Measurements from ENCODE around the gene FILIP1.

The FILIP1 gene

DNA sequence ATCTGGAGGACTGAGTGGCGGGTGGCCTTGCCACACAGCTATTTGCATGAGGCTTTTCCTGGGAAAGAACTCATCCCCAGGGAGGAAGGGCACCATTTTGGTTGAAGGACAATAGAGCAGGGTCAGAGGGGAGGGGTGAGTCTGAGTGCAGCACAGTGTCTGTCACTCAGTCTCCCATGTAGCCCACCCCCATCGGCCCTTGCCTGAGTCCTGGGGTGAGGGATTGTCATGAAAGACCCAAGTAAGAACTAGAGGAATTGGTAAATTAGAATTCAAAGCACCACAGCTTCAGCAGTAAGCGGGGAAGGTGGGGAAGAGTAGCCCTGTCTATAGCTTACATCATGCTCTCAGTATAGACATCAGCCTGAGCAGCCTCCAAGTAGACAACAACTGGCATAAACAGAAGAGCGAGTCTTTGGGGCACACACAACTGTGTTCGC, 118.6 kb downstream of the FILIP1 start:
- DNase-seq (ENCODE audit: low read depth) = no peak
- no peak overlapping the region for H3K4me3 ChIP-seq (ENCODE audit: control insufficient read depth, low read depth, low read length)
- TF ChIP-seq, protein P1, sequence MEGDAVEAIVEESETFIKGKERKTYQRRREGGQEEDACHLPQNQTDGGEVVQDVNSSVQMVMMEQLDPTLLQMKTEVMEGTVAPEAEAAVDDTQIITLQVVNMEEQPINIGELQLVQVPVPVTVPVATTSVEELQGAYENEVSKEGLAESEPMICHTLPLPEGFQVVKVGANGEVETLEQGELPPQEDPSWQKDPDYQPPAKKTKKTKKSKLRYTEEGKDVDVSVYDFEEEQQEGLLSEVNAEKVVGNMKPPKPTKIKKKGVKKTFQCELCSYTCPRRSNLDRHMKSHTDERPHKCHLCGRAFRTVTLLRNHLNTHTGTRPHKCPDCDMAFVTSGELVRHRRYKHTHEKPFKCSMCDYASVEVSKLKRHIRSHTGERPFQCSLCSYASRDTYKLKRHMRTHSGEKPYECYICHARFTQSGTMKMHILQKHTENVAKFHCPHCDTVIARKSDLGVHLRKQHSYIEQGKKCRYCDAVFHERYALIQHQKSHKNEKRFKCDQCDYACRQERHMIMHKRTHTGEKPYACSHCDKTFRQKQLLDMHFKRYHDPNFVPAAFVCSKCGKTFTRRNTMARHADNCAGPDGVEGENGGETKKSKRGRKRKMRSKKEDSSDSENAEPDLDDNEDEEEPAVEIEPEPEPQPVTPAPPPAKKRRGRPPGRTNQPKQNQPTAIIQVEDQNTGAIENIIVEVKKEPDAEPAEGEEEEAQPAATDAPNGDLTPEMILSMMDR (conservative IDR thresholded peaks at IDR 0.05; ENCODE audit: control insufficient read depth, insufficient read depth, low read depth, low read length) = no peak

DNA sequence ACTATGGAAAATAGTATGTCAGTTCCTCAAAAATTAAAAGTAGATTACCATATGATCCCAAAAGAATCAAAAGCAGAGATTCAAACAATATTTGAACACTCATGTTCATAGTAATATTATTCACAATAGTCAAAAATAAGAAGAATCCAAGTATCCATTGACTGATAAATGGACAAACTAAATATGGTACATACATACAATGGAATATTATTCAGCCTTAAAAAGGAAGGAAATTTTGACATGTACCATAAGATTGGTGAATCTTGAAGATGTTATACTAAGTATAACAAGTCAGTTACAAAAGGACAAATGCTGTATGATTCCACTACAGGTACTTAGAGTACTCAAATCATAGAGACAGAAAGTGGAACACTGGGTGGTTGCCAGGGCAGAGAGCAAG, 120.7 kb downstream of the FILIP1 start:
- DNase-seq (ENCODE audit: low read depth) = no peak
- TF ChIP-seq, protein P1 (conservative IDR thresholded peaks at IDR 0.05; ENCODE audit: control insufficient read depth, insufficient read depth, low read depth, low read length) = no peak

DNA sequence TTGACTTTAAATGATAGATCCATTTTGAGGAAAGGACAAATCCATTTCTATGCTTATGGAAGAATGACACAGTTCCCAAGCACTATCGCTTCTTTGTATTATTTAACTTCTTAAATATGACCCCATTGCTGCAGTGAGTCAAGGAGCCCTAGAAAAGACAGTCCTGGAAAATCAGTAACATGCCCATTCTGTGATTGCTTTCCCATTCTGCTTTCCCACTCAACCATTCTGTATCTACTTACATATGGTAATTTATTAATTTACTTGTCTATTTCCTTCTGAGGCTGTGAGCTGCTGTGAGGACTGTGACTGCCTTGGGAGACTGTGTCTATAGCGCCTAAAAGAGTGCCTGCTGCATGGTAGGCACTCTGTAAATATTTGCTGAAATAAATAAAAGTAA, 123.6 kb downstream of the FILIP1 start:
- no peak for DNase-seq (ENCODE audit: low read depth)
- TF ChIP-seq, protein P1 (conservative IDR thresholded peaks at IDR 0.05; ENCODE audit: control insufficient read depth, insufficient read depth, low read depth, low read length) = no peak

More for the DNA sequence above, 120.7 kb downstream of the FILIP1 start:
- H3K4me3 ChIP-seq (ENCODE audit: control insufficient read depth, low read depth, low read length) = no peak overlapping the region

DNA sequence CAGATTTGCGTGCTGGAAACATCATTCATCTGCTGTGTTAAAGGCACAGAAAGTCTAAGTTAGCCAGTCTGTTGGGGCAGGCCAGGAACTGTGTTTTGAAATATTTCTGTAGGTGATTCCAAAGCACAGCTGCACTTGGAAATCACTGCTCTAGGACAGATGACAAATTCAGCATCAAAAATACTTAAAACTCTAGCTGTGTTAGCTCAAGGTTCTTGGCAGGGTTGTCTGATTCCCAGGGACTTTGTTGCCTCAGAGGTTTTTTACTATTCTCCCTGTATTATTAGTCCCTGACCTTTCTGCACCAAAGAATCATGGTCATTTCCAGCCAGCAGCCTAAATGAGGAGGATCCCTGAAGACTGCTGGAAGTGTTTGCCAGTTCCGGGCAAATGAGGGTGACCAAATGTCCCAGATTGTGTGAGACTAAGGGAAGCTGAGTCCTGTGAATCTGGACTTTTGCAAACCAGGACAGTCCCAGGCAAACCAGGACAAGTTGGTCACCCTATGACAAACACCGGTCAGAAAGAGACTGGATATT, 124.7 kb downstream of the FILIP1 start:
- TF ChIP-seq, protein P1 (conservative IDR thresholded peaks at IDR 0.05; ENCODE audit: control insufficient read depth, insufficient read depth, low read depth, low read length) = no peak
- no peak overlapping the region for H3K4me3 ChIP-seq (ENCODE audit: control insufficient read depth, low read depth, low read length)
- DNase-seq (ENCODE audit: low read depth) = no peak

More for the DNA sequence above, 123.6 kb downstream of the FILIP1 start:
- H3K4me3 ChIP-seq (ENCODE audit: control insufficient read depth, low read depth, low read length) = no peak overlapping the region

DNA sequence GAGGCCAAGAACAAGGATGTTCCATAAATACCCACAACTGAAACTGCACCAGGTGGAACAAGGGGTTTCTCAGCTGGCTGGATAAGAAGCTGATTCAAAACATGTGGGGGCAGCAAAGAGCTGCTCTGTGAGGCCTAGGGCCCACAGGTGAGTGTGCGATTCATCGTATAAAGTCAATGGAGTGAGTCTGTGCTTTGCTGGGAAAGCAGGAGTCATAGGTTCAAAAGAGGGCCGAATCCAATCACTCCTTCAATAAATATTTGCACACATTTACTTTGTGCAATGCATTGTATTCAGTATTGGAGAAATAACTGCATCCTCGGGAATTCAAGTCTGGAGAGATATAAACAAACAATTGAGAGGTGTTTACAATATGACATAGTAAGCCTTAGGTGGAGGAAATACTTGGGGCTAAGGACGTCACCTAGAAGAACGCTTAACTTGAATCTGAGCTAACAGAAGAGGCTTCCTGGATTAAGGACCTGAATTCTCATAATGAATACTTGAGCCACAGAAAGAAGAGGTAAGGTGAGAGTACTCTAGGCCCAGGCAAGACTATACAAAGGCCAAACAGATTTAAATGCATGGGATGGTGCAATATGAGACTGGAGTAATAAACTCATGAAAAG, 125.3 kb downstream of the FILIP1 start:
- DNase-seq (ENCODE audit: low read depth) = peak; percentile 23
- no peak overlapping the region for H3K4me3 ChIP-seq (ENCODE audit: control insufficient read depth, low read depth, low read length)
- TF ChIP-seq, protein P1 (conservative IDR thresholded peaks at IDR 0.05; ENCODE audit: control insufficient read depth, insufficient read depth, low read depth, low read length) = peak; percentile 37

DNA sequence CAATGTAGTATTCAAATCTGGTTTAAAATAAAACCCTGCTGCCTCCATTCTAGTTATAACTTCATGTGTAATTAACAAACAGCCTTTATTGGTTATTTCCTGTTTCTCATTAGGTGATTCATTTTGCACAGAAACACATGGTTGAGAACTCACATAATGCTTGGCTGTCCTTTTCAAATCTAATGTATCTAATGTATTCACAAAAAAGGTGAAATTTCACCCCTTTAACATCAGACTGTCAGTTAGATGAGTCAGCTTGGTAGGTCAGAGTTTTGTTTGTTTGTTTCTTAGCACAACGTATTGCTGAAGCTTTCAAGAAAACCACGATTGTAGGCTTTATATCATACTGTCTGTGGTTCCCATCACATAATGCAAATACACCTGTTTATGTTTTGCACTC, 130.3 kb downstream of the FILIP1 start:
- TF ChIP-seq, protein P1 (conservative IDR thresholded peaks at IDR 0.05; ENCODE audit: control insufficient read depth, insufficient read depth, low read depth, low read length) = no peak
- H3K4me3 ChIP-seq (ENCODE audit: control insufficient read depth, low read depth, low read length) = no peak overlapping the region
- peak; percentile 25 for DNase-seq (ENCODE audit: low read depth)
